Right atrium auricular region (tissue), 2 donors: ENCODE results near the gene COL4A2. TPM values are rescaled to one million over a fixed set of nuclear protein-coding genes. Genes with fewer than 3 reads are reported as not detected.
A peak's percentile ranks its signal among the peaks of the same experiment; 100 is the strongest.

ENCODE experiments used
- DNase-seq: peaks from one replicate; pipeline ENCODE4 v3.0.0-alpha.2; 2019; ENCODE audit warnings: low spot score
- H3K27ac ChIP-seq, 2 donors: fragments of 200-600 bp; sonication (generic); 1 replicate in 1 of 2; 2 replicates in 1 of 2; pipeline ENCODE4 v1.5.1; 2016 to 2019
- H3K27me3 ChIP-seq, 2 donors: fragments of 200-600 bp; sonication (generic); one replicate each; pipeline versions ENCODE4 v1.5.1 to v1.6.0; 2017 to 2019
- H3K36me3 ChIP-seq: fragments of 200-600 bp; sonication (generic); one replicate; pipeline ENCODE4 v1.5.1; 2016
- H3K4me1 ChIP-seq, 2 donors: fragments of 200-600 bp; sonication (generic); one replicate each; pipeline versions ENCODE4 v1.5.1 to v1.6.0; 2017 to 2019
- H3K4me3 ChIP-seq, 2 donors: fragments of 200-600 bp; sonication (generic); 1 replicate in 1 of 2; 2 replicates in 1 of 2; pipeline ENCODE4 v1.5.1; 2017 to 2019; ENCODE audit warnings: mild to moderate bottlenecking in 1 of 2, moderate library complexity in 1 of 2
- H3K9me3 ChIP-seq, 2 donors: fragments of 200-600 bp; sonication (generic); one replicate each; pipeline ENCODE4 v1.5.1; 2019
- total RNA-seq, 2 donors: library from RNA; depleted of rRNA; stranded (reverse); fragments of >200 nt; gene quantifications; one replicate each; pipeline ENCODE4 v1.1.0, GENCODE V29; 2016
- TF ChIP-seq, protein P1 (sequence below), 2 donors: fragments of 200-600 bp; sonication (generic); IDR thresholded peaks; one replicate each; pipeline ENCODE4 v1.5.1; 2019; ENCODE audit warnings: antibody characterized with exemption in 2 of 2

The COL4A2 gene
- total RNA-seq, 2 donors from 2014 or later, result 141 to 153 TPM

DNA sequence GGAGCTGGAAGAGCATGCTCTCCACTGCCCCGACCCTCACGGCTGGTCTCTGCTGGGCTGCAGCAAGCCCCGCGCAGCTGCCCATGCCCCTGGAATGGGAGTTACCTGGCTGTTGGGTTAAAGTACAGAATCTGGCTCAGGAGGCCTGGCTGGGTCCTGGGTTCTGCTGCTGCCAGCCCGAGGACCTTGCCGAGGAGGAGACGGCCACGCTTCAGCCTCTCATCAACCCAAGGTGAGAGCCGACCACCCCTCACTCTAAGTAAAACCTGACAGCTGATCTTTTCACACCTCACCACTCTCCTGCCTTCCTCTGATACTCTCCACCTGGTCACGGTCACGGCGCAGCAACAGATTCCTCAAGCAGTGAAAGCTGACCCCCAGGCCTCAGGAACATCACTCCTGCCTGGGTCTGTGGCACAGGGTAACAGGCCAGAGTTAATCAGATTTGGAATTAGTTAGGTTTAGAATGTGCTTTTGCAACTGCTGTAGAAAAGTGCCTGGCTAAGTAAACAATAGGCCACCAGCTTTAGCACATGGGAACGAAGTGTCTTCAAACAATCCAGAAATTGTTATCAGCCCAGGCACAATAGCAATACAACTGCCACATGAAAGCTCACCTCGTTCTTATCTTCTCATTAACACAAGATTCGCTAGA, 233.9 kb downstream of the COL4A2 start:
- Histone ChIP-seq H3K27ac (peak overlapping the region; percentile 22 to 55), H3K9me3 (no peaks in the 10 kb centered on the region), H3K27me3 (no peaks in the 10 kb centered on the region), H3K4me3 (no peak overlapping the region), H3K4me1 (peaks cover 0 to 35% of the 10 kb centered on the region in 2 donors), H3K36me3 (no peaks in the 10 kb centered on the region)
- TF ChIP-seq, protein P1, sequence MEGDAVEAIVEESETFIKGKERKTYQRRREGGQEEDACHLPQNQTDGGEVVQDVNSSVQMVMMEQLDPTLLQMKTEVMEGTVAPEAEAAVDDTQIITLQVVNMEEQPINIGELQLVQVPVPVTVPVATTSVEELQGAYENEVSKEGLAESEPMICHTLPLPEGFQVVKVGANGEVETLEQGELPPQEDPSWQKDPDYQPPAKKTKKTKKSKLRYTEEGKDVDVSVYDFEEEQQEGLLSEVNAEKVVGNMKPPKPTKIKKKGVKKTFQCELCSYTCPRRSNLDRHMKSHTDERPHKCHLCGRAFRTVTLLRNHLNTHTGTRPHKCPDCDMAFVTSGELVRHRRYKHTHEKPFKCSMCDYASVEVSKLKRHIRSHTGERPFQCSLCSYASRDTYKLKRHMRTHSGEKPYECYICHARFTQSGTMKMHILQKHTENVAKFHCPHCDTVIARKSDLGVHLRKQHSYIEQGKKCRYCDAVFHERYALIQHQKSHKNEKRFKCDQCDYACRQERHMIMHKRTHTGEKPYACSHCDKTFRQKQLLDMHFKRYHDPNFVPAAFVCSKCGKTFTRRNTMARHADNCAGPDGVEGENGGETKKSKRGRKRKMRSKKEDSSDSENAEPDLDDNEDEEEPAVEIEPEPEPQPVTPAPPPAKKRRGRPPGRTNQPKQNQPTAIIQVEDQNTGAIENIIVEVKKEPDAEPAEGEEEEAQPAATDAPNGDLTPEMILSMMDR (IDR thresholded peaks at IDR 0.05), result no peak
- no peak for DNase-seq

DNA sequence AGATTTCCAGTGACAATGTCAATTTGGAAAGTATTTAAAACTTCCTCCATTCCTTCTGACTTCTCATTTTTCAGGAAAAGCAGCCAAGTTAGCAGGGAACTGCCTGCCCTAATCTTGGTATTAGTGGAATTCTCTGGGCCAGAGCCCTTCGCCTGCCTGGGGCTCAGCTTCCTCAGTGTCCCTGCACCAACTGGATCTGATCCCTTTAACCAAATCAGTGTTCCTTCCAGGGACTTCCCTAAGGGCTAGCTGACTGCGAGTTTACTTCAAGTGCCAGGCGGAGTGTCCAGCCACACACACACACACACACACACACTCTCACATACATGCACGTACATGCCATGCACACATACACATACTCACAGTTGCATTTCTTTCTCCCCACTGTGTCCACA, 234.4 kb downstream of the COL4A2 start:
- Histone ChIP-seq H3K27ac (peak overlapping the region; percentile 22 to 55), H3K9me3 (no peaks in the 10 kb centered on the region), H3K27me3 (no peaks in the 10 kb centered on the region), H3K4me3 (no peak overlapping the region), H3K4me1 (peaks cover 0 to 41% of the 10 kb centered on the region in 2 donors), H3K36me3 (no peaks in the 10 kb centered on the region)
- TF ChIP-seq, protein P1 (IDR thresholded peaks at IDR 0.05), result no peak
- no peak for DNase-seq

DNA sequence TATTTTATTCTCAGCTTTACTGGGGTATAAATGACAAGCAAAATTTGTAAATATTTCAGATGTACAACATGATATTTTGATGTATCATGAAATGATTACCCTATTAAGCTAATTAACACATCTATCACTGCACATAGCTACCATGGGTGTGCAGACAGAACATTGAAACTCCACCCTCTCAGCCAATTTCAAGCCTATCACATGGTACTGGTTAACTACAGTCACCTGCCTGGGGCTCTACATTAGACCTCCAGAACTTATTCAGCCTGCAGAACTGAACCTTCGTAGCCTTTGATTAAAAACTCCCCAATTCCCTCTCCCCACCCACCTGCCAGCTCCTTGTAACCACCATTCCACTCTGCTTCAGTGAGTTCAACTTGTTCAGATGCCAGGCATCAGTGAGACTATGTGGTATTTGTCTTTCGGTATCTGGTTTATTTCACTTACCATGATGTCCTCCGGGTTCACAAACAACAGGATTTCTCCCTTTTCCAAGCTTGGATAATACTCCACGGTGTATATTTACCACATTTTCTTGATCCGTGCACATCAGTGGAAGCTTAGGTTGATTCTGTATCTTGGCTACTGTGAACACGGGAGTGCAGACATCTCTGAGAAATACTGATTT, 235.2 kb downstream of the COL4A2 start:
- Histone ChIP-seq H3K36me3 (no peaks in the 10 kb centered on the region), H3K27ac (no peak overlapping the region), H3K9me3 (no peaks in the 10 kb centered on the region), H3K4me3 (no peak overlapping the region), H3K27me3 (no peaks in the 10 kb centered on the region), H3K4me1 (peaks cover 0 to 48% of the 10 kb centered on the region in 2 donors)
- no peak for DNase-seq
- TF ChIP-seq, protein P1 (IDR thresholded peaks at IDR 0.05), result no peak

DNA sequence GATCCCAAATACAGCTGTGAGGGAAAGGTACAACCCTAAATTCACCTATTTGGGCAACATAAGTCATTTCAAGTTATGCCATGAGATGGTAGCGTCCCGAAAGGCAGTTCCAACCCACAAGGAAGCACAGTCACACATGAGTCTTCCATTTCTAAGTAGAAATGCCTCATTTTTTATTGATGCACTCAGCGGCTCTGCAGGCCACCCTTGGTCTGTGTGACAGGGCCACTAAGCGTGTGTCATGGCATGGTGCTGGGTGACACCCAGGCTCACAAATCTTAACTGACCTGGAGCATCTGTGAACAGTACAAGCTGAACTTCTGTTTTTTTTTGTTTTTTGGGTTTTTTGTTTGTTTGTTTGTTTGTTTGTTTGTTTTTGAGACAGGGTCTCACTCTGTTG, 239.3 kb downstream of the COL4A2 start:
- H3K4me3 ChIP-seq, result no peak overlapping the region
- TF ChIP-seq, protein P1 (IDR thresholded peaks at IDR 0.05), result no peak
- no peaks in the 10 kb centered on the region for H3K9me3 ChIP-seq
- H3K36me3 ChIP-seq, result no peaks in the 10 kb centered on the region
- DNase-seq, result no peak
- peaks cover 0 to 40% of the 10 kb centered on the region in 2 donors for H3K4me1 ChIP-seq
- peak overlapping the region; percentile 38 to 75 for H3K27ac ChIP-seq
- H3K27me3 ChIP-seq, result no peaks in the 10 kb centered on the region

DNA sequence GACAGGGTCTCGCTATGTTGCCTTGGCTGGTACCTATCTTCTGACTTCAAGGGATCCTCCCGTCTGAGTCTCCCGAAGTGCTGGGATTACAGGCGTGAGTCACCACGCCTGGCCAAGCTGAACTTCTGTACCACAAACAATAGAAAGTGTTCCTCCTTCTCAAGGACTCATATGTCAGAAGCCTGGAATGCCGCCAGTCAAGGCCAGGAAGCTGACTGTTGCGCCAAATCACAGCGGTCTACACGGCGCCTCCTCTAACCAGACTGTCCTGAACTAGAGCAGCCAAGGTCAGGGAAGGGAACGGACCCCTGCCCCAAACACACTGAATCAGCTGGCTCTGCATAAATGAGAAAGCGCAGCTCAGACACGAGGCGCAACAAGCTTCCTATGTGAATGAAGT, 239.8 kb downstream of the COL4A2 start:
- TF ChIP-seq, protein P1 (IDR thresholded peaks at IDR 0.05), result no peak
- peak; percentile 95 for DNase-seq

More for the DNA sequence above, 239.8 kb downstream of the COL4A2 start:
- H3K4me3 ChIP-seq, result no peak overlapping the region
- H3K27me3 ChIP-seq, result no peaks in the 10 kb centered on the region
- H3K27ac ChIP-seq, result peak overlapping the region; percentile 38 to 75
- no peaks in the 10 kb centered on the region for H3K36me3 ChIP-seq
- H3K4me1 ChIP-seq, result peaks cover 0 to 36% of the 10 kb centered on the region in 2 donors
- no peaks in the 10 kb centered on the region for H3K9me3 ChIP-seq
